ENCODE data around the gene ZBTB47.

The ZBTB47 gene

DNA sequence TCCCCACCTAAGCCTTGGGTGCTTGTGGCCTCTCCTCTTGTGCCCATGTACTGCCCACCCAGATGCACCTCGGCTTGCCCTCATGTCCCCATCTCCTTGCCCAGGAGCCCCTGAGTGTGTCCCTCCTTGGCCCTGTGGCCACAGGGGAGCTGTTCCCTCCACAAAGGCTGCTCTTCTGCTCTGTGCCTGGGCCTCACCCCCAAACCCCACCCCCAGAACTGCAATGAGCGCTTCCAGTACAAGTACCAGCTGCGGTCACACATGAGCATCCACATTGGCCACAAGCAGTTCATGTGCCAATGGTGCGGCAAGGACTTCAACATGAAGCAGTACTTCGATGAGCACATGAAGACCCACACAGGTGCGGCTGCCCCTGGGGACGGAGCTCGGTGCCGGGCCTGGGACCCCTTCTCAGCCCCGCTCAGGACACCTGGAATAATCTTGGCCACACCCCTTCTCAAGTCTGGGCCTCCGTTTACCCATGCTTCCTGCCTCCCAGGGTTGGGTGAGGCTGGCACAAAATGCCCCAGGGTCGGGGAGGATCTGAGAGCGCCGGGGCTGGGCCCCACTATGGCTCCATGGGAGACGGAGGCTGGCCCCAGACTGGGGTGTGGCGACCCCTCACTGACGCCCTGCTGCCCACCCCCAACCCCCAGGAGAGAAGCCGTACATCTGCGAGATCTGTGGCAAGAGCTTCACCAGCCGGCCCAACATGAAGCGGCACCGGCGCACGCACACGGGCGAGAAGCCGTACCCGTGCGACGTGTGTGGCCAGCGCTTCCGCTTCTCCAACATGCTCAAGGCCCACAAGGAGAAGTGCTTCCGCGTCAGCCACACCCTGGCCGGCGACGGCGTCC is 10.3 kb downstream of the ZBTB47 start:
- Histone ChIP-seq H3K4me2 (peak overlapping the region; percentile 89 to 100 (median 96)), H3K9me3 (replicated peaks in 1 of 11) (no peaks in the 10 kb centered on the region)

DNA sequence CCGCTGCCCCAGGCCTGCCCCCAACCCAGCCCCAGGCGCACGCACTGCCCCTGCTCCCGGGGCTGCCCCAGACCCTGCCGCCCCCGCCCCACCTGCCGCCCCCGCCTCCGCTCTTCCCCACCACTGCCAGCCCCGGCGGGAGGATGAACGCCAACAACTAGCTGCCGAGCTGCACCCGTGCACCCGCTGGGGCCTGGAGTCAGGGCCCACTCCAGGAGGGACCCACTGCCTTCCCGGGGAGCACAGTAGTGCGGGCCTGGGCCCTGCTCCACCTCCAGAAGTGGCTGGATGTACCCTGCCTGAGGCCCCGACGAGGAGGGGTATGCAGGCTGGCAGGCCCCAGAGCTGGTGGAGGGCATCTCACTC is 10.9 kb downstream of the ZBTB47 start:
- H3K4me1 ChIP-seq: peaks cover 61 to 83% (median 73%) of the 10 kb centered on the region in 10 experiments
- peaks cover 0 to 7% (median 0%) of the 10 kb centered on the region in 11 experiments; a peak in 3 of 22 replicates for H4K20me1 ChIP-seq
- no peak for TF ChIP-seq Cebpa-rat (IDR thresholded peaks at IDR 0.05)
- peaks cover 0 to 30% (median 17%) of the 10 kb centered on the region in 11 experiments; a peak in 19 of 22 replicates for H3K36me3 ChIP-seq
- peak overlapping the region in 4 of 10 experiments; percentile 18 to 36 (median 31); a peak in 6 of 20 replicates for H3K4me3 ChIP-seq
- peak overlapping the region; percentile 62 to 87 (median 74) for H3K9ac ChIP-seq
- H3K9me3 ChIP-seq (replicated peaks in 1 of 11): no peaks in the 10 kb centered on the region
- H3K27me3 ChIP-seq: no peaks in the 10 kb centered on the region
- H3K27ac ChIP-seq: peak overlapping the region; percentile 79 to 95 (median 85)
- H3K4me2 ChIP-seq: peak overlapping the region; percentile 89 to 100 (median 96)

More for the DNA sequence above, 10.3 kb downstream of the ZBTB47 start:
- TF ChIP-seq Cebpa-rat (IDR thresholded peaks at IDR 0.05): peak in 4 of 11 experiments; percentile 41 to 74 (median 60); a peak in 5 of 22 replicates
- H3K27ac ChIP-seq: peak overlapping the region; percentile 79 to 95 (median 85)
- peaks cover 0 to 7% (median 0%) of the 10 kb centered on the region in 11 experiments; a peak in 3 of 22 replicates for H4K20me1 ChIP-seq
- H3K4me1 ChIP-seq: peaks cover 67 to 86% (median 77%) of the 10 kb centered on the region in 10 experiments
- H3K27me3 ChIP-seq: no peaks in the 10 kb centered on the region
- H3K36me3 ChIP-seq: peaks cover 0 to 30% (median 18%) of the 10 kb centered on the region in 11 experiments; a peak in 20 of 22 replicates
- peak overlapping the region; percentile 62 to 87 (median 74) for H3K9ac ChIP-seq
- H3K4me3 ChIP-seq: peak overlapping the region in 7 of 10 experiments; percentile 7 to 44 (median 26); a peak in 7 of 20 replicates

DNA sequence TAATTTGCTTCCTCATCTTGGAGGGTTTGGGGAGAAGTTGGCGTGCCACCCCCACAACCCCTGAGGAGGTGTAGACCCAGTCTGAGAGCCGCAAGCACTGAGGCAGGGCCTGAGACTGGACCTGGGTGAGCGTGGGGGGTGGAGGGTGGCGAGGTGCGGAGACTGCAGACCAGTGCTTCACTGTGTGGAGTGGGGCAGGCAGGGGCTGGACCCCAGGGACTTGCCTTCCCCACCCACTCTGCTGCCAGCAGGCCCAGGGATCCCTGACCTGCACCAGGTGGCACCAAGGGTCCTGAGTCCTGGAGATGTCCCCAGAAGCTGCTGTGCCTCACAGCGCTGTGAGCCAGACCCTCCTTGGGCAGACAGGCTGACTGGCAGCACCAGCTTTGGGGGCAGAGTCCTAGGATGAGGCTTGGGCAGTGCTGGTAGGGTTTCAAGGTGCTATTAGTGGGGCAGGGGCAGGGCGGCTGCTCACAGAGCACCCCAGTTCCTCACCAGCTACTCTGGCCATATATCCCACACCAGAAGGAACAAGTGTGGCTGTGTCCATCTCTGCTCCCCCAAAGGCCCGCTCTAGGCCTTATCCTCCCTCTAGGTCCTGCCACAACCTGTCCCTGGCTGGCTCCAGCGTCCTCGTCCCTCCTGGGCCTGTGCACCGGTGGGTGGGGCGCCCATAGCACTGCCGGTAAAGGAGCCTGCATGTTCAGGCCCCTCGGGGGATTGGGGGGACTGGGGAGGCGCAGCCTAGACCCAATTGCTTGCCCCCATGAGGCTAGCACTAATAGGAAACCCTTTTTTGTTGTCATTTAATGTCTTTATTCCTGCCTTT is 11.8 kb downstream of the ZBTB47 start:
- no peak for TF ChIP-seq Cebpa-rat (IDR thresholded peaks at IDR 0.05)
- H3K36me3 ChIP-seq: peaks cover 0 to 30% (median 17%) of the 10 kb centered on the region in 11 experiments; a peak in 19 of 22 replicates
- peak overlapping the region; percentile 62 to 87 (median 74); a peak in 19 of 22 replicates for H3K9ac ChIP-seq
- no peaks in the 10 kb centered on the region for H3K27me3 ChIP-seq
- peak overlapping the region; percentile 79 to 95 (median 85) for H3K27ac ChIP-seq
- peak overlapping the region; percentile 84 to 100 (median 96) for H3K4me2 ChIP-seq
- peaks cover 52 to 74% (median 64%) of the 10 kb centered on the region in 10 experiments for H3K4me1 ChIP-seq
- H3K9me3 ChIP-seq (replicated peaks in 1 of 11): peaks cover 0 to 2% (median 0%) of the 10 kb centered on the region in 11 experiments; a peak in 2 of 22 replicates
- H3K4me3 ChIP-seq: peak overlapping the region in 4 of 10 experiments; percentile 18 to 36 (median 31); a peak in 4 of 20 replicates
- peaks cover 0 to 7% (median 0%) of the 10 kb centered on the region in 11 experiments; a peak in 3 of 22 replicates for H4K20me1 ChIP-seq

DNA sequence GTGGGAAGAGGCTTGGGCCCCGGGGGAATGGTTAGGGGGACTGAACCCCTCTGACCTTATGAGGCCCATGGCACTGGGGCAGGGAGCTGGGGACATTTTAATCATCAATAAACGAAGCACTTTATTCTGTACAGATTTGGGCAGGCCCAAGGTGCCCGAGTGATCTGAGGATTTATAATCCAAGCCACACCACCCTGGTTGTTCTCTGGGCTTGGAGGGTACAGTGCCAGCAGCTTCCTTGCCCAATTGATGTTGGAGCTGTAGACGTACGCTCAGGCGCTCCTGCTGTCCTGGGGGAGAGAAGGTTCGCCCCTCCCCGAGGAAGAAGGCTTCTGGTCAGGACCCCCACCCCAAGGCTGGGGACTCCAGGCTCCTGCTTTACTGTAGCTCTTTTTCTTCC is 12.5 kb downstream of the ZBTB47 start:
- Histone ChIP-seq H3K4me3 (no peak overlapping the region), H3K4me2 (peak overlapping the region in 6 of 11 experiments; percentile 93 to 100 (median 98); a peak in 10 of 22 replicates), H3K27me3 (no peaks in the 10 kb centered on the region), H4K20me1 (peaks cover 0 to 7% (median 0%) of the 10 kb centered on the region in 11 experiments; a peak in 3 of 22 replicates), H3K4me1 (peaks cover 45 to 67% (median 57%) of the 10 kb centered on the region in 10 experiments), H3K9ac (peak overlapping the region in 3 of 11 experiments; percentile 82 to 87 (median 82); a peak in 3 of 22 replicates), H3K9me3 (replicated peaks in 1 of 11) (peaks cover 0 to 9% (median 0%) of the 10 kb centered on the region in 11 experiments; a peak in 5 of 22 replicates), H3K27ac (peak overlapping the region in 4 of 11 experiments; percentile 92 to 95 (median 94); a peak in 8 of 22 replicates), H3K36me3 (peaks cover 0 to 26% (median 15%) of the 10 kb centered on the region in 11 experiments; a peak in 19 of 22 replicates)
- no peak for TF ChIP-seq Cebpa-rat (IDR thresholded peaks at IDR 0.05)

DNA sequence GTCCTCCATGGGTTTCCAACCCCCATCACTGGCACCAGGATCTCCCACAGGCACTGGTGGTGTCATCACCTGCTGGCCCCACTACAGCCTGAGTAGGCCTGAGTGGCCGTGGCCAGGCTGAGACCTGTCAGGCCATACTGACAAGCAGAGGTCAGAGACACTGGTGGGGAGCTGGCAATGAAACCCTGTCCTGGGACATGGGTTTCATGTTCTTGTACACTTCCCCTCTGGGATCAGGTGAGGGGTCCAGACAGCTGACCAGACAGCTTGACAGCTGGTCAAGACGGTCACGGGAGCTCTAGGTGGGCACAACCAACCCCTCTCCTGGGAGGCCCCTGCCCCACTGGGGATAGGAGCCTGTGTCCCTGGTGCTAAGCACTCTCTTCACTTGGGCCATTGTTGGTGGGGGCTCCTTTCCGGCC is 13.1 kb downstream of the ZBTB47 start:
- H3K4me3 ChIP-seq: no peak overlapping the region
- peaks cover 0 to 5% (median 0%) of the 10 kb centered on the region in 11 experiments; a peak in 3 of 22 replicates for H4K20me1 ChIP-seq
- H3K4me2 ChIP-seq: peak overlapping the region in 2 of 11 experiments; percentile 93 to 98; a peak in 2 of 22 replicates
- no peaks in the 10 kb centered on the region for H3K27me3 ChIP-seq
- TF ChIP-seq Cebpa-rat (IDR thresholded peaks at IDR 0.05): no peak
- H3K9me3 ChIP-seq (replicated peaks in 1 of 11): peaks cover 0 to 9% (median 0%) of the 10 kb centered on the region in 11 experiments; a peak in 5 of 22 replicates
- peaks cover 43 to 61% (median 51%) of the 10 kb centered on the region in 10 experiments for H3K4me1 ChIP-seq
- peak overlapping the region in 1 of 11 experiments; percentile 82; a peak in 1 of 22 replicates for H3K9ac ChIP-seq
- peak overlapping the region in 4 of 11 experiments; percentile 21 to 95 (median 94); a peak in 5 of 22 replicates for H3K27ac ChIP-seq
- peaks cover 0 to 20% (median 13%) of the 10 kb centered on the region in 11 experiments; a peak in 18 of 22 replicates for H3K36me3 ChIP-seq

DNA sequence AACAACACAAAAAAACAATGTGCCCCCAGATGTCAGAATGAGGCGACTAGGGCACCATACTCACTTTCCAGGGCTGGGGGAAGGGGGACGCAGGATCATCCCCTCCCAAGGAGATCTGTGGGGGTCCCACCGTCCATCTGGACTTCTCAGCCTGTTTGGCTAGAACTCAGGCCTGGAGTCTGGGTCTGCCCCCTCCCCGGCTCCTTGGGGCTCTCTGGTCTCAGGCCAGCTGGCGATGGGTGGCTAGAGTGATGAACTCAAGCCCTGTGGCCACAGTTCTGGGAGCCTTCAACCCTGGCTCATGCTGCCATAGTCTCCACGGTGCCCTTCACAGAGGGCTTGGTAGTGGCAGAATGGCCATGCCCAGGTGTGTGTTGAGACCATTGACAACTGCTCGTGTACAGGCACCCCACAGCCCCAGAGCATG is 13.6 kb downstream of the ZBTB47 start:
- no peak overlapping the region for H3K9ac ChIP-seq
- H3K27me3 ChIP-seq: no peaks in the 10 kb centered on the region
- no peak for TF ChIP-seq Cebpa-rat (IDR thresholded peaks at IDR 0.05)
- H4K20me1 ChIP-seq: peaks cover 0 to 3% (median 0%) of the 10 kb centered on the region in 11 experiments; a peak in 3 of 22 replicates
- H3K9me3 ChIP-seq (replicated peaks in 1 of 11): peaks cover 0 to 9% (median 0%) of the 10 kb centered on the region in 11 experiments; a peak in 5 of 22 replicates
- peak overlapping the region in 3 of 11 experiments; percentile 4 to 29 (median 15); a peak in 2 of 22 replicates for H3K4me2 ChIP-seq
- 0 out of 22 replicates have a peak overlapping the region, but pooled peaks of 1 of the 11 experiments have one; percentile 6 for H3K27ac ChIP-seq
- H3K4me3 ChIP-seq: no peak overlapping the region
- peaks cover 0 to 15% (median 8%) of the 10 kb centered on the region in 11 experiments; a peak in 14 of 22 replicates for H3K36me3 ChIP-seq
- peaks cover 43 to 56% (median 48%) of the 10 kb centered on the region in 10 experiments for H3K4me1 ChIP-seq

DNA sequence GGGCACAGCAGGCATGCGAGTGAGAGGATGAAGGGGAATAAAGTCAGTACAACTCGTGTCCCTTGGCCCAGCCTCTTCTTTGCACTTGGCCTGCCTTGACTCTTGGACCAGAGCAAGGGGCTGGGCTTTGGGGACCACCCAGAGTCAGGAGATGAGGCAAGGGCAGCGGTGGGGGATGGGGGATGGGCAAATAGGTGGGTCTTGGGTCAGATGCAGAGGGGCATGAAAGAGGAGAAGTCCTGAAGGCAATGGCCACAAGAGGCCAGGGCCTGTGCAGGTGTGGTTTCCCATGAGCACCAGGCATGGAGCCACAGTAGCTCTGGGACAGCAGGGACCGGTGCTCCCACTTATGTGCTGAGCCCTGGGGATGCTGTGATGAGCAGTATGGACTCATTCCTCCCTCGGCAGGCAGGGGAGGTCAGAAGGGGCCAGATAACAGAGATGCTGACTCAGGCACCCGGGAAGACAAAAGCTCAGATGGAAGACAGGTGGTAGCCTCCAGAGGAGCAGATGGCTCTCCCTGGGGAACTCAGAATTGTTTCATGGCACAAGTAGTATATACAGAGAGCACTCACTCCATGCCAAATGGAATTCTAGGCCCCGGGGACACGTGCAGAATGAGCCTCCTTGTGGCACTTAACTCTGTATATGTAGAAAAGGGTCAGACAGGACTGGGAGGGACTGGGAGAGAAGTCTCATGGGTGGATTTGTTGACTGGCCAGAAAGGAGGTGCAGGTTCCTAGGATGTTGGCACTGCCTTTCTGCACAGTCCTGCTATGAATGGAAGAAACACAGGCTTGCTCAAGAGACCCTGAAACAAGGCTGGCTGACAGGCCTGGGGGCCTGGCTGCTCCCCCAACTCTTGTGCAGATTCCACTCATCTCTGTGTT is 14.3 kb downstream of the ZBTB47 start:
- H3K4me3 ChIP-seq: no peak overlapping the region
- no peak overlapping the region for H3K9ac ChIP-seq
- peaks cover 37 to 49% (median 44%) of the 10 kb centered on the region in 10 experiments for H3K4me1 ChIP-seq
- H3K27me3 ChIP-seq: no peaks in the 10 kb centered on the region
- no peak for TF ChIP-seq Cebpa-rat (IDR thresholded peaks at IDR 0.05)
- no peaks in the 10 kb centered on the region; a peak in 1 of 22 replicates for H4K20me1 ChIP-seq
- H3K4me2 ChIP-seq: peak overlapping the region in 3 of 11 experiments; percentile 4 to 29 (median 15); a peak in 3 of 22 replicates
- H3K36me3 ChIP-seq: peaks cover 0 to 9% (median 1%) of the 10 kb centered on the region in 11 experiments; a peak in 5 of 22 replicates
- H3K27ac ChIP-seq: no peak overlapping the region
- peaks cover 0 to 9% (median 0%) of the 10 kb centered on the region in 11 experiments; a peak in 6 of 22 replicates for H3K9me3 ChIP-seq (replicated peaks in 1 of 11)
